ENCODE results near the gene RIMKLB. TPM values are rescaled to one million over a fixed set of nuclear protein-coding genes. Genes with fewer than 3 reads are reported as not detected.

The RIMKLB gene
- total RNA-seq, 1 donor from 2014 or later: 42.6 TPM

GRCh38 chr12:8695116-8695515 is 2.7 kb upstream of the RIMKLB start:
- TF ChIP-seq CTCF (IDR thresholded peaks at IDR 0.05; ENCODE audit: insufficient read depth, low read length, severe bottlenecking): no peak
- no peak overlapping the region for H3K4me3 ChIP-seq (ENCODE audit: low read depth, low read length)
- FAIRE-seq (no peak), DNase-seq (ENCODE audit: low read depth) (no peak)
- H3K36me3 ChIP-seq (ENCODE audit: control insufficient read depth, insufficient read depth, low read length): no peaks in the 10 kb centered on the region
- no peaks in the 10 kb centered on the region for H3K27me3 ChIP-seq (ENCODE audit: control insufficient read depth, insufficient read depth, low read length)

- no peak for TF ChIP-seq CTCF (IDR thresholded peaks at IDR 0.05; ENCODE audit: insufficient read depth, low read length, severe bottlenecking)
- FAIRE-seq: no peak
- no peaks in the 10 kb centered on the region for H3K27me3 ChIP-seq (ENCODE audit: control insufficient read depth, insufficient read depth, low read length)
- no peaks in the 10 kb centered on the region for H3K36me3 ChIP-seq (ENCODE audit: control insufficient read depth, insufficient read depth, low read length)
- peak overlapping the region; percentile 95 for H3K4me3 ChIP-seq (ENCODE audit: low read depth, low read length)
- no peak for DNase-seq (ENCODE audit: low read depth)
These were observed 1.2 kb upstream of the RIMKLB start for GRCh38 chr12:8696442-8697090.

- peak; percentile 47 for DNase-seq (ENCODE audit: low read depth)
- H3K27me3 ChIP-seq (ENCODE audit: control insufficient read depth, insufficient read depth, low read length): no peaks in the 10 kb centered on the region
- H3K4me3 ChIP-seq (ENCODE audit: low read depth, low read length): peak overlapping the region; percentile 95
- no peaks in the 10 kb centered on the region for H3K36me3 ChIP-seq (ENCODE audit: control insufficient read depth, insufficient read depth, low read length)
- no peak for TF ChIP-seq CTCF (IDR thresholded peaks at IDR 0.05; ENCODE audit: insufficient read depth, low read length, severe bottlenecking)
- no peak for FAIRE-seq
These were observed 693 bp upstream of the RIMKLB start for GRCh38 chr12:8697120-8697475.

GRCh38 chr12:8698132-8698851 is 501 bp downstream of the RIMKLB start:
- FAIRE-seq (no peak), DNase-seq (ENCODE audit: low read depth) (no peak)
- Histone ChIP-seq H3K4me3 (ENCODE audit: low read depth, low read length) (peak overlapping the region; percentile 95), H3K36me3 (ENCODE audit: control insufficient read depth, insufficient read depth, low read length) (no peaks in the 10 kb centered on the region), H3K27me3 (ENCODE audit: control insufficient read depth, insufficient read depth, low read length) (no peaks in the 10 kb centered on the region)
- no peak for TF ChIP-seq CTCF (IDR thresholded peaks at IDR 0.05; ENCODE audit: insufficient read depth, low read length, severe bottlenecking)

GRCh38 chr12:8698879-8699278 is 1.1 kb downstream of the RIMKLB start:
- no peaks in the 10 kb centered on the region for H3K27me3 ChIP-seq (ENCODE audit: control insufficient read depth, insufficient read depth, low read length)
- no peaks in the 10 kb centered on the region for H3K36me3 ChIP-seq (ENCODE audit: control insufficient read depth, insufficient read depth, low read length)
- DNase-seq (ENCODE audit: low read depth): peak; percentile 65
- peak overlapping the region; percentile 95 for H3K4me3 ChIP-seq (ENCODE audit: low read depth, low read length)
- no peak for FAIRE-seq
- no peak for TF ChIP-seq CTCF (IDR thresholded peaks at IDR 0.05; ENCODE audit: insufficient read depth, low read length, severe bottlenecking)
